Calu3 (cell line): ENCODE results near the gene BTK. TPM values are rescaled to one million over a fixed set of nuclear protein-coding genes. Genes with fewer than 3 reads are reported as not detected.

Experiments used
- BruUV-seq: library from RNA; stranded (reverse); fragments of 400-500 nt; replicated peaks from 2 replicates; lab custom pipeline; 2021; lab: Mats Ljungman, UMichigan
- CTCF ChIA-PET: fragments of 300-600 bp; sonication (Branson Sonifier 250); formaldehyde crosslinking; loops from one replicate; lab custom pipeline; 2022; ENCODE audit warnings: antibody characterized with exemption; lab: Charles Lee
- DNase-seq: peaks from one replicate; pipeline ENCODE4 v3.0.0; 2022
- H3K27ac Mint-ChIP-seq: one replicate; pipeline ENCODE4 v1.8.0; 2022; ENCODE audit warnings: mixed read lengths; ENCODE audit not compliant: unreplicated experiment
- H3K27me3 Mint-ChIP-seq: one replicate; pipeline ENCODE4 v1.8.0; 2022; ENCODE audit warnings: mixed read lengths; ENCODE audit not compliant: unreplicated experiment
- H3K36me3 Mint-ChIP-seq: one replicate; pipeline ENCODE4 v1.8.0; 2022; ENCODE audit warnings: mild to moderate bottlenecking, moderate library complexity, mixed read lengths; ENCODE audit not compliant: insufficient read depth, unreplicated experiment
- H3K4me1 Mint-ChIP-seq: one replicate; pipeline ENCODE4 v1.8.0; 2022; ENCODE audit warnings: mild to moderate bottlenecking, low read depth, mixed read lengths; ENCODE audit not compliant: unreplicated experiment
- H3K4me3 Mint-ChIP-seq: one replicate; pipeline ENCODE4 v1.8.0; 2022; ENCODE audit warnings: mild to moderate bottlenecking, low read depth, moderate library complexity, mixed read lengths; ENCODE audit not compliant: unreplicated experiment
- H3K9me3 Mint-ChIP-seq: one replicate; pipeline ENCODE4 v1.8.0; 2022; ENCODE audit warnings: low read depth, mixed read lengths; ENCODE audit not compliant: unreplicated experiment
- CTCF ChIP-seq: fragments of 200-600 bp; IDR thresholded peaks from one replicate; pipeline ENCODE4 v1.8.0; 2022; ENCODE audit warnings: antibody characterized with exemption; ENCODE audit not compliant: unreplicated experiment
- intact Hi-C: fragments of 100-400 bp; cut with micrococcal nuclease; formaldehyde crosslinking; loops from one replicate; pipeline ENCODE4 v1.10.0; 2022; ENCODE audit not compliant: unreplicated experiment
- total RNA-seq: library from RNA; stranded (reverse); gene quantifications from 2 replicates; pipeline ENCODE4 v1.2.3, GENCODE V29; 2022

BTK gene
- total RNA-seq, 1 experiment from 2014 or later = not detected

- CTCF ChIA-PET = no interaction called here
- intact Hi-C loops = loop anchor here (1.0 to 10.0 kb wide), 2 partner anchors 179 to 384 kb away; no protein-coding TSS in a partner anchor
- H3K9me3 Mint-ChIP-seq = no peaks in the 10 kb centered on the region
- H3K4me1 Mint-ChIP-seq = peaks cover 21% of the 10 kb centered on the region
- peaks cover 23% of the 10 kb centered on the region for H3K36me3 Mint-ChIP-seq
- no peak overlapping the region for H3K27ac Mint-ChIP-seq
- TF ChIP-seq CTCF = peak; percentile 51
- peak; percentile 30 for DNase-seq
- no TSS peak for BruUV-seq
- H3K27me3 Mint-ChIP-seq = peaks cover 21% of the 10 kb centered on the region
- no peak overlapping the region for H3K4me3 Mint-ChIP-seq
Observed at GRCh38 chrX:101415180-101416145, 29.5 kb upstream of the BTK start.

- no peak for TF ChIP-seq CTCF
- CTCF ChIA-PET = no interaction called here
- Mint-ChIP-seq H3K27ac (peak overlapping the region; percentile 42), H3K9me3 (no peaks in the 10 kb centered on the region), H3K27me3 (no peaks in the 10 kb centered on the region), H3K4me3 (no peak overlapping the region), H3K36me3 (peaks cover 40% of the 10 kb centered on the region), H3K4me1 (peaks cover 25% of the 10 kb centered on the region)
- intact Hi-C loops = loop anchor here (10.0 kb wide), 1 partner anchor 183 kb away; no protein-coding TSS in a partner anchor
- BruUV-seq = no TSS peak
- no peak for DNase-seq
Observed at GRCh38 chrX:101411984-101412383, 26.0 kb upstream of the BTK start.

- no peak for DNase-seq
- Mint-ChIP-seq H3K9me3 (no peaks in the 10 kb centered on the region), H3K4me3 (peak overlapping the region; percentile 80), H3K27me3 (no peaks in the 10 kb centered on the region), H3K27ac (peak overlapping the region; percentile 82), H3K4me1 (peaks cover 21% of the 10 kb centered on the region), H3K36me3 (peaks cover 44% of the 10 kb centered on the region)
- BruUV-seq = no TSS peak
- intact Hi-C loops = loop anchor here (10.0 kb wide), 1 partner anchor 184 kb away; no protein-coding TSS in a partner anchor
- CTCF ChIA-PET = no interaction called here
- no peak for TF ChIP-seq CTCF
Observed at GRCh38 chrX:101410461-101410860, 24.5 kb upstream of the BTK start.

- H3K9me3 Mint-ChIP-seq = no peaks in the 10 kb centered on the region
- peak overlapping the region; percentile 90 for H3K27ac Mint-ChIP-seq
Observed at GRCh38 chrX:101409043-101409442, 23.1 kb upstream of the BTK start.

More at GRCh38 chrX:101409043-101409442, 23.1 kb upstream of the BTK start:
- TF ChIP-seq CTCF = no peak
- no peak for DNase-seq
- CTCF ChIA-PET = no interaction called here
- no peaks in the 10 kb centered on the region for H3K27me3 Mint-ChIP-seq
- intact Hi-C loops = loop anchor here (2.0 kb wide), 1 partner anchor 18 kb away; the partner anchor contains the start of gene RPL36A
- H3K4me3 Mint-ChIP-seq = peak overlapping the region; percentile 80
- peaks cover 17% of the 10 kb centered on the region for H3K4me1 Mint-ChIP-seq
- no TSS peak for BruUV-seq
- peaks cover 44% of the 10 kb centered on the region for H3K36me3 Mint-ChIP-seq
